Hair follicular keratinocyte (primary cell): Measurements from ENCODE around the gene GPR39. TPM values are rescaled to one million over a fixed set of nuclear protein-coding genes. Genes with fewer than 3 reads are reported as not detected.

Experiments used
- total RNA-seq: library from RNA; depleted of rRNA; stranded (reverse); fragments of >200 nt; gene quantifications from 2 replicates; pipeline ENCODE4 v1.2.3, GENCODE V29; 2015

Gene GPR39
- 5.5 and 7.3 TPM in 2 replicates for total RNA-seq

GRCh38 chr2:132416723-132417395 is at the start of gene GPR39:
Gene GPR39, plus strand, starts transcription at chr2:132416805.

GRCh38 chr2:132669908-132670495 is 253.4 kb downstream of the GPR39 start, which contains the start of gene LYPD1:
Gene LYPD1, minus strand, starts transcription at chr2:132670205. Its CDS starts 273 bp downstream, at chr2:132669932.

